RWPE1 (cell line): Measurements from ENCODE around the gene MUC16.

ENCODE experiments used
- CTCF ChIA-PET: fragments of 350-600 bp; sonication (Branson Sonifier 250); formaldehyde crosslinking; extraction: SDS; loops from one replicate; lab custom pipeline; 2021; lab: Yijun Ruan, JAX
- POLR2A ChIA-PET: fragments of 400-600 bp; formaldehyde crosslinking; extraction: SDS; loops from one replicate; lab custom pipeline; 2020; ENCODE audit warnings: antibody characterized with exemption; ENCODE audit not compliant: low non-redundant PET; lab: Yijun Ruan, JAX
- DNase-seq: peaks from one replicate; pipeline ENCODE4 v3.0.0; 2012; ENCODE audit warnings: low spot score
- H3K27ac ChIP-seq: fragments of 450-650 bp; 2 replicates; pipeline ENCODE4 v1.5.1; 2017
- TF ChIP-seq, protein P1 (sequence below): fragments of 450-650 bp; conservative IDR thresholded peaks from 2 replicates; pipeline ENCODE4 v1.5.1; 2017; ENCODE audit warnings: low read depth, mild to moderate bottlenecking

The MUC16 gene

DNA sequence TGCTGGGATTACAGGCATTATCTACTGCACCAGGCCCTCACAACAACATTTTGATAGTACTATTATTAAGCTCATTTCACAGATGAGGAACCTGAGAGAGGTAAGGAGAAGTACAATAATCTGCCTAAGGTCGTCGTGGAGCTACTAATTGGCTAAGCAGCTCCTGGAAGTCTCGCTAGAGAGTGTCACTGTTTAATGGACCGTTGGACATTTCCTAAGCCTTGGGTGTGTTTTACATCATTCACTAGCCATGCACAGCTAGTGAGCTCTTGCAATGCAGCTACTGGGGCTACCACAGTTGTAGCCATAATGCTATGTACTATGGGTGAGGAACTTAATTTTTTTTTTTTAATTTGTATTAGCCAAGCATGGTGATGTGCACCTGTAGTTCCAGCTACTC, 42.7 kb upstream of the MUC16 start:
- ChIA-PET CTCF (interaction anchor here (0.6 to 1.0 kb wide), 3 partner anchors 27 to 1592 kb away, joined by 3 to 5 read pairs (median 4); partner anchors contain the start of gene MUC16), POLR2A (no interaction called here)
- DNase-seq = no peak
- no peak overlapping the region for H3K27ac ChIP-seq
- TF ChIP-seq, protein P1, sequence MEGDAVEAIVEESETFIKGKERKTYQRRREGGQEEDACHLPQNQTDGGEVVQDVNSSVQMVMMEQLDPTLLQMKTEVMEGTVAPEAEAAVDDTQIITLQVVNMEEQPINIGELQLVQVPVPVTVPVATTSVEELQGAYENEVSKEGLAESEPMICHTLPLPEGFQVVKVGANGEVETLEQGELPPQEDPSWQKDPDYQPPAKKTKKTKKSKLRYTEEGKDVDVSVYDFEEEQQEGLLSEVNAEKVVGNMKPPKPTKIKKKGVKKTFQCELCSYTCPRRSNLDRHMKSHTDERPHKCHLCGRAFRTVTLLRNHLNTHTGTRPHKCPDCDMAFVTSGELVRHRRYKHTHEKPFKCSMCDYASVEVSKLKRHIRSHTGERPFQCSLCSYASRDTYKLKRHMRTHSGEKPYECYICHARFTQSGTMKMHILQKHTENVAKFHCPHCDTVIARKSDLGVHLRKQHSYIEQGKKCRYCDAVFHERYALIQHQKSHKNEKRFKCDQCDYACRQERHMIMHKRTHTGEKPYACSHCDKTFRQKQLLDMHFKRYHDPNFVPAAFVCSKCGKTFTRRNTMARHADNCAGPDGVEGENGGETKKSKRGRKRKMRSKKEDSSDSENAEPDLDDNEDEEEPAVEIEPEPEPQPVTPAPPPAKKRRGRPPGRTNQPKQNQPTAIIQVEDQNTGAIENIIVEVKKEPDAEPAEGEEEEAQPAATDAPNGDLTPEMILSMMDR = no peak

DNA sequence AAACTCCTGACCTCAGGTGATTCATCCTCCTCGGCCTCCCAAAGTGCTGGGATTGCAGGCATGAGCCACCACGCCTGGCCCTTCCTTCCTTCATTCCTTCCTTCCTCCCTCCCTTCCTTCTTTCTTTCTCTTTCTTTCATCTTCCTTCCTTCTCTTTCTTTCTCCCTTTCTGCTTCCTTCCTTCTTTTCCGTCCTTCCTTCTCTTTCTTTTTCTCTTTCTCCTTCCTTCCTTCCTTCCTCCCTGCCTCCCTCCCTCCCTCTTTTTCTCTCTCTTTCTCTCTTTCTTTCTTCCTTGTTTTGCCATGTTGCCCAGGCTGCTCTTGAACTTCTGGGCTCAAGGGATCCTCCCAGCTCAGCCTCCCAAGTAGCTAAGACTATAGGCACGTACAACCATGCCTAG, 36.5 kb upstream of the MUC16 start:
- ChIA-PET CTCF (no interaction called here), POLR2A (no interaction called here)
- DNase-seq = no peak
- no peak overlapping the region for H3K27ac ChIP-seq
- TF ChIP-seq, protein P1 = no peak

DNA sequence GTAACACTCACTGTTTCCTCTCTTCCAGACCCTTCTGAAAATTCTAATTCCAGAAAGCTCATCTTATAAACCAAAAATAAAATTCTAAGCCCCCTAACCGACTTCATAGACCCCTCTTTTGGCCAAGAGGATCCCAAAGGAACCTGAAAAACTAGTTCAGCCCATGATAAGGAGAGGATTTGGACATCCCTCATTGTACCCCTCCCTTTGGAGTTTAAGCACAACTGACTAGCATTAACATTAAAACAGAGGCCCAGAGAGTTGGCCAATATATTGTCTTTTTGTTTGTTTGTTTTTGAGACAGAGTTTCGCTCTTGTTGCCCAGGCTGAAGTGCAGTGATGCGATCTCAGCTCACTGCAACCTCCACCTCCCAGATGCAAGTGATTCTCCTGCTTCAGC, 34.2 kb upstream of the MUC16 start:
- CTCF ChIA-PET = no interaction called here
- TF ChIP-seq, protein P1 = no peak
- POLR2A ChIA-PET = no interaction called here
- H3K27ac ChIP-seq = no peak overlapping the region
- DNase-seq = no peak

DNA sequence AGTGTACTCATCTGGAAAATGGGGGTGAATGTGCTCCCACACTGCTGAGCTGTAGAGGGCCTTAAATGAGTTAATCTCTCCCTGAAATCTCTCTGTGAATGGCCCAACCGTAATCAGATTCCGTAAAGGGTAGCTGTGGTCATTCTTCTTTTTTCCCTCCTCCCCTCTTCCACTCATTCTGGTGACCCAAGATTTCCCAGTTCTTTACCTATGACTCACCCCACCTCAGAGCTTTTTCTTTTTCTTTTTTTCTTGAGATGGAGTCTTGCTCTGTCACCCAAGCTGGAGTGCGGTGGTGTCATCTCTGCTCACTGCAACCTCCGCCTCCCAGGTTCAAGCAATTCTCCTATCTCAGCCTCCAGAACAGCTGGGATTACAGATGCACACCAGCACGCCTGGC, 33.3 kb upstream of the MUC16 start:
- POLR2A ChIA-PET = no interaction called here
- no peak overlapping the region for H3K27ac ChIP-seq
- TF ChIP-seq, protein P1 = no peak
- no peak for DNase-seq
- CTCF ChIA-PET = no interaction called here

DNA sequence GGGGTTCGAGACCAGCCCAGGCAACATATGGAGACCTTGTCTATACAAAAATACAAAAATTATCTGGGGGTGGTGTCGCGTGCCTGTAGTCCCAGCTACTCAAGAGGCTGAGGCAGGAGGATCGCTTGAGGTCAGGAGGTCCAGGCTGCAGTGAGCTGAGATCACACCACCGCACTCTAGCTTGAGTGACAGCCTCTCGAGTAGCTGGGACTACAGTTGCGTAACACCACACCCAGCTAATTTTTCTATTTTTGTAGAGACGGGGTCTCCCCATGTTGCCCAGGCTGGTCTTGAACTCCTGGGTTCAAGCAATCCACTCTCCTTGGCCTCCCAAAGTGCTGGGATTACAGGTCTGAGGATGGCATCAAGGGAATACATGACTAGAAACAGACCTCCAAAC, 30.8 kb upstream of the MUC16 start:
- CTCF ChIA-PET = interaction anchor here (0.6 kb wide), 1 partner anchor 687 kb away, joined by 6 read pairs; no protein-coding TSS in a partner anchor
- TF ChIP-seq, protein P1 = no peak
- POLR2A ChIA-PET = no interaction called here
- DNase-seq = no peak
- no peak overlapping the region for H3K27ac ChIP-seq

DNA sequence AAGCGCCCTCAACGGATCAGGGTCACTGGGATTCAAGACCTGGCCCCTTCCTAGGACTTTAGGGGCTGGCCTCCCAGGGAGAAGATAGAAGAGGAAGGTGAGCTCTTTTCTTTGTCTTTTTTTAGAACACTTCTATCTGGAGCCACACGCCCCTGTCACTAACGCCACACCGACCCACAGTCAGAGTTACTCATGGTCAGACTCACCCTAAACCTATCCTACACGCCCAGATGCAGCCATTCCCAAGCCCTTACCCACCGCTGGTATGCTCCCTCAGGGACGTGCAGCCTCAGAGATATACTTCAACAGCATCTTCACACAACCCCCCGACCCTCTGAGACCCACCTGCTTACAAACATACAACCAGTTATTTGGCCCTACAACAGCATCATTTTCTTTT, 29.9 kb upstream of the MUC16 start:
- TF ChIP-seq, protein P1 = no peak
- CTCF ChIA-PET = no interaction called here
- POLR2A ChIA-PET = no interaction called here
- DNase-seq = peak; percentile 20
- H3K27ac ChIP-seq = no peak overlapping the region

DNA sequence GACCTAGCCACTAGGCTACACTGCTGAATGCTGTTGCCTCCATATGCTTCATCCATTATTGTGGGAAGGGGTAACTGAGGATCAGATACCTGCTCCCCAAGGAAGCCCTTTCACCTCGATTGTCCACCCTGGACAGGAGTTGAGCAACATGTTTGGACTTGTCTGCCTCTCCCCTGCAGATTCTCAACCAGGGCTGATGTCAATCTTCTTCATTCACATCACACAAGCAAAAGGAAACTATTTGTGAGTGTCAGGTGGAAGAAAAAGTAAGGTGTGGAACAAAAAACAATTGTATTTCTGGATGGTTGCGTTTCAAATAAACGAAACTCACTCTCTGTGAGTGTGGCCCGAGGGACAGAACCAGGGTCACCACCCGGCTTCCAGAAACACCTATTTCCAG, 29.5 kb upstream of the MUC16 start:
- TF ChIP-seq, protein P1 = no peak
- POLR2A ChIA-PET = no interaction called here
- CTCF ChIA-PET = no interaction called here
- no peak overlapping the region for H3K27ac ChIP-seq
- peak; percentile 60 for DNase-seq
